SK-N-SH (cell line): ENCODE data around the gene SNAI1. TPM values are rescaled to one million over a fixed set of nuclear protein-coding genes. Genes with fewer than 3 reads are reported as not detected.
A peak's percentile ranks its signal among the peaks of the same experiment; 100 is the strongest.

Experiments
- CTCF ChIA-PET: fragments of 300-600, 350-600 bp; formaldehyde crosslinking; extraction: SDS; loops from one replicate; lab custom pipeline; 2021; lab: Yijun Ruan, JAX
- POLR2A ChIA-PET: fragments of 350-600 bp; sonication (Branson Sonifier 250); formaldehyde crosslinking; extraction: SDS; loops from one replicate; lab custom pipeline; 2020; ENCODE audit warnings: antibody characterized with exemption, inconsistent platforms; lab: Yijun Ruan, JAX
- DNase-seq: peaks from one replicate; pipeline ENCODE4 v3.0.0; 2012
- H2AFZ ChIP-seq: fragments of 200-600 bp; sonication (generic); 2 replicates; pipeline ENCODE4 v1.8.1; 2016; ENCODE audit warnings: antibody characterized with exemption, mild to moderate bottlenecking, low read depth
- H3F3A ChIP-seq: fragments of 200-600 bp; sonication (generic); replicated peaks from 2 replicates; pipeline ENCODE3; 2016; ENCODE audit warnings: antibody characterized with exemption, mild to moderate bottlenecking; ENCODE audit not compliant: insufficient read depth
- H3K27ac ChIP-seq, 2 experiments: fragments of 200-500 bp in 1 of 2; fragments of 200-600 bp in 1 of 2; sonication (Bioruptor generic) in 1 of 2; sonication (generic), shearing (Covaris generic) in 1 of 2; 2 replicates each; pipeline versions ENCODE4 v1.5.1 to v1.6.1; 2014 to 2016; ENCODE audit warnings: low read depth in 2 of 2, inconsistent platforms in 1 of 2, low read length in 1 of 2, mild to moderate bottlenecking in 1 of 2, mixed read lengths in 1 of 2
- H3K27me3 ChIP-seq: fragments of 200-600 bp; sonication (generic), shearing (Covaris generic); 2 replicates; pipeline ENCODE4 v1.6.1; 2016; ENCODE audit warnings: mixed run types; ENCODE audit not compliant: insufficient read depth
- H3K36me3 ChIP-seq, 2 experiments: fragments of 200-500 bp in 1 of 2; fragments of 200-600 bp in 1 of 2; sonication (Bioruptor generic) in 1 of 2; sonication (generic) in 1 of 2; replicated peaks in 1 of 2; 2 replicates each; pipeline versions ENCODE3 to v1.5.1; 2014 to 2016; ENCODE audit warnings: low read length in 1 of 2, mild to moderate bottlenecking in 1 of 2; ENCODE audit not compliant: insufficient read depth in 2 of 2, control insufficient read depth in 1 of 2
- H3K4me1 ChIP-seq, 2 experiments: fragments of 200-500 bp in 1 of 2; fragments of 200-600 bp in 1 of 2; sonication (Bioruptor generic) in 1 of 2; sonication (generic), shearing (Covaris generic) in 1 of 2; 2 replicates each; pipeline versions ENCODE4 v1.5.1 to v1.6.1; 2014 to 2016; ENCODE audit warnings: low read depth in 1 of 2, low read length in 1 of 2, mixed run types in 1 of 2; ENCODE audit not compliant: insufficient read depth in 2 of 2, control insufficient read depth in 1 of 2
- H3K4me2 ChIP-seq: fragments of 200-600 bp; sonication (generic), shearing (Covaris generic); 2 replicates; pipeline ENCODE4 v1.6.1; 2017; ENCODE audit warnings: mixed run types
- H3K4me3 ChIP-seq, 2 experiments: fragments of 200-500 bp in 1 of 2; fragments of 200-600 bp in 1 of 2; sonication (Bioruptor generic) in 1 of 2; sonication (generic), shearing (Covaris generic) in 1 of 2; 2 replicates each; pipeline versions ENCODE4 v1.5.1 to v1.8.1; 2014 to 2016; ENCODE audit warnings: low read depth in 2 of 2, inconsistent platforms in 1 of 2, low read length in 1 of 2, mild to moderate bottlenecking in 1 of 2, mixed read lengths in 1 of 2, moderate library complexity in 1 of 2
- H3K79me2 ChIP-seq: fragments of 200-600 bp; sonication (generic); 2 replicates; pipeline ENCODE4 v1.8.1; 2017; ENCODE audit warnings: mild to moderate bottlenecking; ENCODE audit not compliant: insufficient read depth
- H3K9ac ChIP-seq: fragments of 200-600 bp; sonication (generic); 2 replicates; pipeline ENCODE4 v1.6.1; 2017; ENCODE audit warnings: mixed run types
- H3K9me2 ChIP-seq: fragments of 200-600 bp; sonication (generic); 2 replicates; pipeline ENCODE4 v1.6.1; 2017; ENCODE audit warnings: mixed run types
- H3K9me3 ChIP-seq: fragments of 200-600 bp; sonication (generic); 2 replicates; pipeline ENCODE4 v1.6.1; 2017; ENCODE audit warnings: mixed run types, mild to moderate bottlenecking, moderate library complexity
- H4K20me1 ChIP-seq: fragments of 200-600 bp; sonication (generic); 2 replicates; pipeline ENCODE4 v1.6.1; 2017; ENCODE audit warnings: mild to moderate bottlenecking, mixed run types; ENCODE audit not compliant: insufficient read depth
- CHD2 ChIP-seq: fragments of 150-350 bp; IDR thresholded peaks from 2 replicates; pipeline ENCODE4 v1.6.1; 2018; ENCODE audit warnings: low read length; ENCODE audit not compliant: partially characterized antibody
- ELF1 ChIP-seq: IDR thresholded peaks from 2 replicates; pipeline ENCODE4 v1.4.0; 2012
- FOSL2 ChIP-seq: IDR thresholded peaks from 2 replicates; pipeline ENCODE4 v1.4.0; 2012; ENCODE audit warnings: low read depth, mild to moderate bottlenecking, moderate library complexity, borderline replicate concordance
- FOXJ3 ChIP-seq: sonication (generic); formaldehyde crosslinking; IDR thresholded peaks from 2 replicates; pipeline ENCODE4 v1.5.1; 2020; ENCODE audit warnings: mild to moderate bottlenecking, missing genetic modification reagents
- FOXM1 ChIP-seq: IDR thresholded peaks from 2 replicates; pipeline ENCODE4 v1.4.0; 2012; ENCODE audit warnings: low read depth, mild to moderate bottlenecking
- GATA2 ChIP-seq: sonication (generic); formaldehyde crosslinking; IDR thresholded peaks from 2 replicates; pipeline ENCODE4 v1.5.0; 2020; ENCODE audit warnings: mild to moderate bottlenecking, missing genetic modification reagents
- MEF2A ChIP-seq: IDR thresholded peaks from 2 replicates; pipeline ENCODE4 v1.4.0; 2012; ENCODE audit warnings: low read depth, borderline replicate concordance
- MXI1 ChIP-seq: IDR thresholded peaks from 2 replicates; pipeline ENCODE4 v1.6.1; 2012; ENCODE audit warnings: mild to moderate bottlenecking, low read depth, low read length, improper control_type of control experiment
- NFIC ChIP-seq: IDR thresholded peaks from 2 replicates; pipeline ENCODE4 v1.4.0; 2012; ENCODE audit warnings: borderline replicate concordance
- POLR2AphosphoS5 ChIP-seq: IDR thresholded peaks from 2 replicates; pipeline ENCODE4 v1.6.1; 2012; ENCODE audit warnings: low read depth, low read length
- RAD21 ChIP-seq: IDR thresholded peaks from 2 replicates; pipeline ENCODE4 v1.6.1; 2012; ENCODE audit warnings: mild to moderate bottlenecking, low read length
- RCOR1 ChIP-seq: fragments of 150-350 bp; IDR thresholded peaks from 2 replicates; pipeline ENCODE4 v1.6.1; 2017; ENCODE audit warnings: antibody characterized with exemption, low read length
- RXRA ChIP-seq: IDR thresholded peaks from 2 replicates; pipeline ENCODE4 v1.4.0; 2012; ENCODE audit warnings: low read depth, mild to moderate bottlenecking, borderline replicate concordance
- SIN3A ChIP-seq: IDR thresholded peaks from 2 replicates; pipeline ENCODE4 v1.6.1; 2012; ENCODE audit warnings: low read depth, mild to moderate bottlenecking, low read length, moderate library complexity, borderline replicate concordance
- SMC3 ChIP-seq: IDR thresholded peaks from 2 replicates; pipeline ENCODE4 v1.6.1; 2012; ENCODE audit warnings: low read depth, low read length, improper control_type of control experiment
- TAF1 ChIP-seq: IDR thresholded peaks from 2 replicates; pipeline ENCODE4 v1.6.1; 2012; ENCODE audit warnings: low read depth, mild to moderate bottlenecking, low read length, moderate library complexity, borderline replicate concordance
- TEAD4 ChIP-seq: IDR thresholded peaks from 2 replicates; pipeline ENCODE4 v1.4.0; 2012; ENCODE audit warnings: mild to moderate bottlenecking, borderline replicate concordance; ENCODE audit not compliant: insufficient read depth
- WGBS: methylation state at CpG from one replicate; pipeline ENCODE4 v1.1.6; 2017; ENCODE audit warnings: low lambda C conversion rate; 5-methylcytosine and 5-hydroxymethylcytosine counted together
- polyA plus RNA-seq, 3 experiments: library from polyadenylated mRNA; depleted of rRNA; stranded (reverse); fragments of >200 nt; gene quantifications; 2 replicates each; pipeline ENCODE4 v1.2.3, GENCODE V29; 2012
- TF ChIP-seq, protein P1 (sequence below): IDR thresholded peaks from 2 replicates; pipeline ENCODE4 v1.6.1; 2012; ENCODE audit warnings: mild to moderate bottlenecking, low read depth, low read length, moderate library complexity
- TF ChIP-seq, protein P2 (sequence below): fragments of 150-350 bp; IDR thresholded peaks from 2 replicates; pipeline ENCODE4 v1.6.1; 2017; ENCODE audit warnings: antibody characterized with exemption, low read length, low read depth, borderline replicate concordance
- TF ChIP-seq, protein P3 (sequence below): IDR thresholded peaks from 2 replicates; pipeline ENCODE4 v1.4.0; 2012; ENCODE audit warnings: low read depth, borderline replicate concordance
- TF ChIP-seq, protein P4 (sequence below): fragments of 150-350 bp; IDR thresholded peaks from 2 replicates; pipeline ENCODE4 v1.6.1; 2016; ENCODE audit warnings: mild to moderate bottlenecking, low read depth, low read length
- TF ChIP-seq, protein P5 (sequence below): IDR thresholded peaks from 2 replicates; pipeline ENCODE4 v1.4.0; 2012; ENCODE audit warnings: low read depth
- TF ChIP-seq, protein P6 (sequence below): IDR thresholded peaks from 2 replicates; pipeline ENCODE4 v1.4.0; 2012; ENCODE audit warnings: low read depth, borderline replicate concordance

Gene SNAI1
- polyA plus RNA-seq (2012; rRNA removed): 3.7 and 6.2 TPM in 2 replicates
- polyA plus RNA-seq (2012; cell fraction: cytosol; rRNA removed): 2.2 and 3.9 TPM in 2 replicates
- polyA plus RNA-seq (2012; cell fraction: nucleus; rRNA removed): 5.6 and 5.7 TPM in 2 replicates

DNA sequence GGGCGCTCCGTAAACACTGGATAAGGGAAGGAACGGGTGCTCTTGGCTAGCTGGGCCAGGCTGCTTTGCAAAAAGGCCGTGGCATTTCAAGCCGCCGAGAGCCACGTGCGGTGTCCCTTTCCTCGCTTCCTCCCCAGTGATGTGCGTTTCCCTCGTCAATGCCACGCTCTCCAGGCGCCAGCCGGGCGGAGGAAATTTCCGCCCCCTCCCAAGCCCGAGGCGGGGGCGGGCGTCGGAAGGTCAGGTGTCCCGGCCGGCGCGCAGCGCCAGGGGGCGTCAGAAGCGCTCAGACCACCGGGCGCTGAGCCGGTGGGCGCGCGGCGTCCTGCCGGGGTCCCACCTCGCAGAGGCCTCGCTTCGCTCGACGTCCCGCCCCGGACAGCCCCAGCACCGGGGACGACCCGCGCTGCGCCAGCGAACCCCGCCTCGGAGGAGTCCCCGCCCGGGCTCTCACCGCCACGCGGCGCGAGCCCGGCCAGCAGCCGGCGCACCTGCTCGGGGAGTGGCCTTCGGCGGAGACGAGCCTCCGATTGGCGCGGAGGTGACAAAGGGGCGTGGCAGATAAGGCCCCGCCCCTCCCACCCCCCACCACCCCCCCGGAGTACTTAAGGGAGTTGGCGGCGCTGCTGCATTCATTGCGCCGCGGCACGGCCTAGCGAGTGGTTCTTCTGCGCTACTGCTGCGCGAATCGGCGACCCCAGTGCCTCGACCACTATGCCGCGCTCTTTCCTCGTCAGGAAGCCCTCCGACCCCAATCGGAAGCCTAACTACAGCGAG is at the start of gene SNAI1:
Gene SNAI1, plus strand, starts transcription at position 635 of the 777 bp plus-strand sequence. Its CDS starts 80 bp downstream, at position 715.
- no peaks in the 10 kb centered on the region for H3K9me2 ChIP-seq
- peak; percentile 98 for DNase-seq
- ChIA-PET POLR2A (interaction anchor here (0.6 to 4.2 kb wide), 13 partner anchors 9 to 93 kb away, joined by 3 to 27 read pairs (median 6); no protein-coding TSS in a partner anchor), CTCF (interaction anchor here (0.6 to 22.2 kb wide), 18 partner anchors 12 to 542 kb away, joined by 3 to 807 read pairs (median 4); no protein-coding TSS in a partner anchor)
- peak within 1 kb of the TSS; percentile 91 for H3K9ac ChIP-seq
- no peaks in the 10 kb centered on the region for H3K27me3 ChIP-seq
- WGBS: 17% methylated on average over 23 of the region's 90 CpGs
- peaks cover 47% of the 10 kb centered on the region for H3K79me2 ChIP-seq
- peaks cover 26% of the 10 kb centered on the region for H4K20me1 ChIP-seq
- H2AFZ ChIP-seq: no peak within 1 kb of the TSS
- H3K36me3 ChIP-seq: peaks cover 0 to 6% of the 10 kb centered on the region in 2 experiments
- no peaks in the 10 kb centered on the region for H3K9me3 ChIP-seq
- H3K27ac ChIP-seq: peak within 1 kb of the TSS; percentile 43 to 76; a peak in 3 of 4 replicates
- H3F3A ChIP-seq: peaks cover 22% of the 10 kb centered on the region
- H3K4me3 ChIP-seq: peak within 1 kb of the TSS; percentile 76 to 80
- H3K4me1 ChIP-seq: peaks cover 11 to 40% of the 10 kb centered on the region in 2 experiments; a peak in 3 of 4 replicates
- peak within 1 kb of the TSS; percentile 97 for H3K4me2 ChIP-seq
- TF ChIP-seq NFIC: no peak
- TF ChIP-seq MXI1: peak; percentile 78
- TF ChIP-seq RXRA: no peak
- TF ChIP-seq FOSL2: no peak
- TF ChIP-seq GATA2: no peak
- TF ChIP-seq, protein P1, sequence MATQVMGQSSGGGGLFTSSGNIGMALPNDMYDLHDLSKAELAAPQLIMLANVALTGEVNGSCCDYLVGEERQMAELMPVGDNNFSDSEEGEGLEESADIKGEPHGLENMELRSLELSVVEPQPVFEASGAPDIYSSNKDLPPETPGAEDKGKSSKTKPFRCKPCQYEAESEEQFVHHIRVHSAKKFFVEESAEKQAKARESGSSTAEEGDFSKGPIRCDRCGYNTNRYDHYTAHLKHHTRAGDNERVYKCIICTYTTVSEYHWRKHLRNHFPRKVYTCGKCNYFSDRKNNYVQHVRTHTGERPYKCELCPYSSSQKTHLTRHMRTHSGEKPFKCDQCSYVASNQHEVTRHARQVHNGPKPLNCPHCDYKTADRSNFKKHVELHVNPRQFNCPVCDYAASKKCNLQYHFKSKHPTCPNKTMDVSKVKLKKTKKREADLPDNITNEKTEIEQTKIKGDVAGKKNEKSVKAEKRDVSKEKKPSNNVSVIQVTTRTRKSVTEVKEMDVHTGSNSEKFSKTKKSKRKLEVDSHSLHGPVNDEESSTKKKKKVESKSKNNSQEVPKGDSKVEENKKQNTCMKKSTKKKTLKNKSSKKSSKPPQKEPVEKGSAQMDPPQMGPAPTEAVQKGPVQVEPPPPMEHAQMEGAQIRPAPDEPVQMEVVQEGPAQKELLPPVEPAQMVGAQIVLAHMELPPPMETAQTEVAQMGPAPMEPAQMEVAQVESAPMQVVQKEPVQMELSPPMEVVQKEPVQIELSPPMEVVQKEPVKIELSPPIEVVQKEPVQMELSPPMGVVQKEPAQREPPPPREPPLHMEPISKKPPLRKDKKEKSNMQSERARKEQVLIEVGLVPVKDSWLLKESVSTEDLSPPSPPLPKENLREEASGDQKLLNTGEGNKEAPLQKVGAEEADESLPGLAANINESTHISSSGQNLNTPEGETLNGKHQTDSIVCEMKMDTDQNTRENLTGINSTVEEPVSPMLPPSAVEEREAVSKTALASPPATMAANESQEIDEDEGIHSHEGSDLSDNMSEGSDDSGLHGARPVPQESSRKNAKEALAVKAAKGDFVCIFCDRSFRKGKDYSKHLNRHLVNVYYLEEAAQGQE: no peak
- no peak for TF ChIP-seq ELF1
- TF ChIP-seq, protein P2, sequence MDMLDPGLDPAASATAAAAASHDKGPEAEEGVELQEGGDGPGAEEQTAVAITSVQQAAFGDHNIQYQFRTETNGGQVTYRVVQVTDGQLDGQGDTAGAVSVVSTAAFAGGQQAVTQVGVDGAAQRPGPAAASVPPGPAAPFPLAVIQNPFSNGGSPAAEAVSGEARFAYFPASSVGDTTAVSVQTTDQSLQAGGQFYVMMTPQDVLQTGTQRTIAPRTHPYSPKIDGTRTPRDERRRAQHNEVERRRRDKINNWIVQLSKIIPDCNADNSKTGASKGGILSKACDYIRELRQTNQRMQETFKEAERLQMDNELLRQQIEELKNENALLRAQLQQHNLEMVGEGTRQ: no peak
- no peak for TF ChIP-seq CHD2
- peak; percentile 70 for TF ChIP-seq SIN3A
- TF ChIP-seq, protein P3, sequence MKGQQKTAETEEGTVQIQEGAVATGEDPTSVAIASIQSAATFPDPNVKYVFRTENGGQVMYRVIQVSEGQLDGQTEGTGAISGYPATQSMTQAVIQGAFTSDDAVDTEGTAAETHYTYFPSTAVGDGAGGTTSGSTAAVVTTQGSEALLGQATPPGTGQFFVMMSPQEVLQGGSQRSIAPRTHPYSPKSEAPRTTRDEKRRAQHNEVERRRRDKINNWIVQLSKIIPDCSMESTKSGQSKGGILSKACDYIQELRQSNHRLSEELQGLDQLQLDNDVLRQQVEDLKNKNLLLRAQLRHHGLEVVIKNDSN: no peak
- TF ChIP-seq TEAD4: no peak
- 0 out of 2 replicates have a peak, but pooled peaks have one; percentile 29 for TF ChIP-seq RCOR1
- TF ChIP-seq FOXM1: no peak
- peak; percentile 56 for TF ChIP-seq SMC3
- TF ChIP-seq TAF1: peak; percentile 86
- TF ChIP-seq POLR2AphosphoS5: peak; percentile 99
- TF ChIP-seq FOXJ3: no peak
- TF ChIP-seq, protein P4, sequence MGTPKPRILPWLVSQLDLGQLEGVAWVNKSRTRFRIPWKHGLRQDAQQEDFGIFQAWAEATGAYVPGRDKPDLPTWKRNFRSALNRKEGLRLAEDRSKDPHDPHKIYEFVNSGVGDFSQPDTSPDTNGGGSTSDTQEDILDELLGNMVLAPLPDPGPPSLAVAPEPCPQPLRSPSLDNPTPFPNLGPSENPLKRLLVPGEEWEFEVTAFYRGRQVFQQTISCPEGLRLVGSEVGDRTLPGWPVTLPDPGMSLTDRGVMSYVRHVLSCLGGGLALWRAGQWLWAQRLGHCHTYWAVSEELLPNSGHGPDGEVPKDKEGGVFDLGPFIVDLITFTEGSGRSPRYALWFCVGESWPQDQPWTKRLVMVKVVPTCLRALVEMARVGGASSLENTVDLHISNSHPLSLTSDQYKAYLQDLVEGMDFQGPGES: no peak
- no peak for TF ChIP-seq MEF2A
- peak; percentile 46 for TF ChIP-seq RAD21
- TF ChIP-seq, protein P5, sequence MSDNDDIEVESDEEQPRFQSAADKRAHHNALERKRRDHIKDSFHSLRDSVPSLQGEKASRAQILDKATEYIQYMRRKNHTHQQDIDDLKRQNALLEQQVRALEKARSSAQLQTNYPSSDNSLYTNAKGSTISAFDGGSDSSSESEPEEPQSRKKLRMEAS: peak; percentile 69
- TF ChIP-seq, protein P6, sequence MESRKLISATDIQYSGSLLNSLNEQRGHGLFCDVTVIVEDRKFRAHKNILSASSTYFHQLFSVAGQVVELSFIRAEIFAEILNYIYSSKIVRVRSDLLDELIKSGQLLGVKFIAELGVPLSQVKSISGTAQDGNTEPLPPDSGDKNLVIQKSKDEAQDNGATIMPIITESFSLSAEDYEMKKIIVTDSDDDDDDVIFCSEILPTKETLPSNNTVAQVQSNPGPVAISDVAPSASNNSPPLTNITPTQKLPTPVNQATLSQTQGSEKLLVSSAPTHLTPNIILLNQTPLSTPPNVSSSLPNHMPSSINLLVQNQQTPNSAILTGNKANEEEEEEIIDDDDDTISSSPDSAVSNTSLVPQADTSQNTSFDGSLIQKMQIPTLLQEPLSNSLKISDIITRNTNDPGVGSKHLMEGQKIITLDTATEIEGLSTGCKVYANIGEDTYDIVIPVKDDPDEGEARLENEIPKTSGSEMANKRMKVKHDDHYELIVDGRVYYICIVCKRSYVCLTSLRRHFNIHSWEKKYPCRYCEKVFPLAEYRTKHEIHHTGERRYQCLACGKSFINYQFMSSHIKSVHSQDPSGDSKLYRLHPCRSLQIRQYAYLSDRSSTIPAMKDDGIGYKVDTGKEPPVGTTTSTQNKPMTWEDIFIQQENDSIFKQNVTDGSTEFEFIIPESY: no peak
